Mammary epithelial cell (primary cell): Measurements from ENCODE around the gene CORIN.

Source experiments
- CTCF ChIP-seq, 2 donors: IDR thresholded peaks in 1 of 2; conservative IDR thresholded peaks in 1 of 2; 2 replicates each; pipeline ENCODE4 v1.5.1; 2011 to 2012; ENCODE audit warnings: inconsistent platforms in 2 of 2, low read length in 2 of 2, mild to moderate bottlenecking in 2 of 2, control low read depth in 1 of 2, low read depth in 1 of 2; ENCODE audit not compliant: insufficient read depth in 1 of 2; ENCODE audit errors: extremely low read depth in 1 of 2
- EZH2 ChIP-seq: IDR thresholded peaks from 2 replicates; pipeline ENCODE4 v1.6.1; 2012; ENCODE audit warnings: low read length, inconsistent platforms, borderline replicate concordance

- TF ChIP-seq CTCF (conservative IDR thresholded peaks at IDR 0.05 in 1 of 2, IDR thresholded peaks at IDR 0.05 in 1 of 2; ENCODE audit: extremely low read depth in 1 of 2, insufficient read depth in 1 of 2, low read depth in 1 of 2, low read length in 2 of 2) (no peak), EZH2 (no peak)
These were observed 90.7 kb downstream of the CORIN start for GRCh38 chr4:47747211-47747610.
